NCI-H146 (cell line): ENCODE results near the gene VIM.
A peak's percentile ranks its signal among the peaks of the same experiment; 100 is the strongest.
"Not testable (repeated sequence)": the region's sequence is repeated elsewhere in the genome, so short reads cannot be mapped to it uniquely, and the experiment has no call there.

Source experiments
- DNase-seq: peaks from one replicate; lab custom pipeline; 2025; lab: John Stamatoyannopoulos, UW

VIM gene

GRCh38 chr10:17256627-17257026 lies 28.6 kb downstream of the VIM start:
- DNase-seq: no peak

- peak; percentile 64 for DNase-seq
Observed at GRCh38 chr10:17257466-17258321, 29.7 kb downstream of the VIM start.

- DNase-seq: no peak
Observed at GRCh38 chr10:17262502-17262901, 34.5 kb downstream of the VIM start.

GRCh38 chr10:17263580-17263979 lies 35.5 kb downstream of the VIM start:
- no peak for DNase-seq

GRCh38 chr10:17265468-17265867 lies 37.4 kb downstream of the VIM start:
- DNase-seq: no peak

- not testable (repeated sequence) for DNase-seq
Observed at GRCh38 chr10:17266549-17266948, 38.5 kb downstream of the VIM start.

GRCh38 chr10:17272648-17273047 lies 44.6 kb downstream of the VIM start:
- DNase-seq: no peak

GRCh38 chr10:17273403-17273802 lies 45.4 kb downstream of the VIM start:
- no peak for DNase-seq

GRCh38 chr10:17276756-17277424 lies 48.8 kb downstream of the VIM start:
- DNase-seq: no peak

- no peak for DNase-seq
Observed at GRCh38 chr10:17278607-17279240, 50.7 kb downstream of the VIM start.

- DNase-seq: no peak
Observed at GRCh38 chr10:17282311-17282710, 54.3 kb downstream of the VIM start.

- DNase-seq: no peak
Observed at GRCh38 chr10:17286562-17287550, 58.8 kb downstream of the VIM start.
